Measurements from ENCODE around the gene RDH14. TPM values are rescaled to one million over a fixed set of nuclear protein-coding genes. Genes with fewer than 3 reads are reported as not detected.

RDH14 gene
- total RNA-seq, 1 donor from 2014 or later = 18.3 TPM

DNA sequence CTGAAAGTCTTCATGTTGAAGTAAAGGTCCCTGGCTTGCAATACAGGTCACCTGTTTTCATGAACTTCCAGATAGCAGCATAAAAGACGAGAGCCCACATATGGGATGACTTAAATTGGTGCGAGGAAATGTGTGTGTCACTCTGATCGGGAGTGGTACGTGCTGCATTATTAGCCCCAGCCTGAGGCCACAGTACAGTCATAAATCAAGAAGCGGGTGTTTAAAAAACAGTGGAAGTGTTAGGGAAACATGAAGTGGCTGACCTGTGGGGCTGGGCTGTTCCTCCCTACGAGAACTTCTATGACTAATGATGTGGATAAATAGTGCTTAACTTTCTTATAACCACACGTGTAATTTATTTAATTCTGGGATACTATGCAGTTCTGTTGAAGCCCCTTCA, 24.4 kb downstream of the RDH14 start:
- ATAC-seq = peak in 1 of 2 donors; percentile 34
- intact Hi-C loops (cut with DNase I) = no loop called here
- H3K9me3 ChIP-seq = no peaks in the 10 kb centered on the region
- TF ChIP-seq, protein P1, sequence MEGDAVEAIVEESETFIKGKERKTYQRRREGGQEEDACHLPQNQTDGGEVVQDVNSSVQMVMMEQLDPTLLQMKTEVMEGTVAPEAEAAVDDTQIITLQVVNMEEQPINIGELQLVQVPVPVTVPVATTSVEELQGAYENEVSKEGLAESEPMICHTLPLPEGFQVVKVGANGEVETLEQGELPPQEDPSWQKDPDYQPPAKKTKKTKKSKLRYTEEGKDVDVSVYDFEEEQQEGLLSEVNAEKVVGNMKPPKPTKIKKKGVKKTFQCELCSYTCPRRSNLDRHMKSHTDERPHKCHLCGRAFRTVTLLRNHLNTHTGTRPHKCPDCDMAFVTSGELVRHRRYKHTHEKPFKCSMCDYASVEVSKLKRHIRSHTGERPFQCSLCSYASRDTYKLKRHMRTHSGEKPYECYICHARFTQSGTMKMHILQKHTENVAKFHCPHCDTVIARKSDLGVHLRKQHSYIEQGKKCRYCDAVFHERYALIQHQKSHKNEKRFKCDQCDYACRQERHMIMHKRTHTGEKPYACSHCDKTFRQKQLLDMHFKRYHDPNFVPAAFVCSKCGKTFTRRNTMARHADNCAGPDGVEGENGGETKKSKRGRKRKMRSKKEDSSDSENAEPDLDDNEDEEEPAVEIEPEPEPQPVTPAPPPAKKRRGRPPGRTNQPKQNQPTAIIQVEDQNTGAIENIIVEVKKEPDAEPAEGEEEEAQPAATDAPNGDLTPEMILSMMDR (IDR thresholded peaks at IDR 0.05) = no peak
- H3K4me1 ChIP-seq = no peaks in the 10 kb centered on the region
- no peak for DNase-seq
- no peak overlapping the region for H3K4me3 ChIP-seq
- H3K27ac ChIP-seq = no peak overlapping the region
- no peaks in the 10 kb centered on the region for H3K27me3 ChIP-seq (ENCODE audit: low read depth)
- H3K36me3 ChIP-seq = no peaks in the 10 kb centered on the region

DNA sequence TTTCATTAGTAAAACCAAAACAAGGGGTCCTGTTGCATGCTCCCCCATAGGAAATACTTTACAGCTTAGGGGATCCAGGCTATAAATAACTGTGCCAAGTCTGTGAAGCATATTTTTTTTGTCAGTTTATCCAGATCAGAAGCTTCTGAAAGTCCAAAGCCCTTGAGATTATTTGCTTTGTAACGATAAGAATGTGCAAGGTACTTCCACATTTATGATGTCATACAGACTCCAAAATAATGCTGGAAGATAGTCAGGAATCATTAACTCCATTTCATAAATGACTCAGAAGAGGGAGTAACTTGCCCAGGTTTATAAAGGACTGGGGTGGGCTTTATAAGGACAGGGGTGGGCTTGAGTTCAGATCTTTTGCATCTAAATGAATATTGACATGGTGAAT, 29.3 kb downstream of the RDH14 start:
- H3K9me3 ChIP-seq = no peaks in the 10 kb centered on the region
- H3K27me3 ChIP-seq (ENCODE audit: low read depth) = no peaks in the 10 kb centered on the region
- intact Hi-C loops (cut with DNase I) = no loop called here
- H3K4me3 ChIP-seq = no peak overlapping the region
- peak; percentile 45 to 84 for ATAC-seq
- DNase-seq = no peak
- no peaks in the 10 kb centered on the region for H3K36me3 ChIP-seq
- no peak overlapping the region for H3K27ac ChIP-seq
- TF ChIP-seq, protein P1 (IDR thresholded peaks at IDR 0.05) = no peak
- H3K4me1 ChIP-seq = no peaks in the 10 kb centered on the region

DNA sequence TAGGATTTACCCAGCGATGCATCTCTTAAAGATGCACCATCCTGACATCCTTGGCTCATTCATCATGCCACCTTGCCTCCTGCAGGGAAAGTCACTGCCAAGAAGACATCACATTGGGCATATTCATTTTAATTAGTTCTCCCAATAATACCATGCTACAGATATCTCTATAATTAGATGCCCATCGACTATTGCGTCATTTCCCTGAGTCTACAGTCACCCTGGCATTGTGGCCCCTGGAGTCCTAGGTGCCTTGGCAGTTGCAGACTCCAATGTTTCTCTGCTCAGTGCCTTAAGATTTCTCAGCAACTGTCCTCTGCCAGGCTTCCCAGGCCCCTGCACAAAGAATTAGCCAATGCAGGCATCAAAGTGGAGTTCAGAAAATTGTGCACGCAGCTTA, 32.6 kb downstream of the RDH14 start:
- Histone ChIP-seq H3K9me3 (no peaks in the 10 kb centered on the region), H3K4me3 (no peak overlapping the region), H3K27me3 (ENCODE audit: low read depth) (no peaks in the 10 kb centered on the region), H3K27ac (no peak overlapping the region), H3K36me3 (no peaks in the 10 kb centered on the region), H3K4me1 (no peaks in the 10 kb centered on the region)
- intact Hi-C loops (cut with DNase I) = no loop called here
- DNase-seq (no peak), ATAC-seq (no peak)
- TF ChIP-seq, protein P1 (IDR thresholded peaks at IDR 0.05) = no peak

DNA sequence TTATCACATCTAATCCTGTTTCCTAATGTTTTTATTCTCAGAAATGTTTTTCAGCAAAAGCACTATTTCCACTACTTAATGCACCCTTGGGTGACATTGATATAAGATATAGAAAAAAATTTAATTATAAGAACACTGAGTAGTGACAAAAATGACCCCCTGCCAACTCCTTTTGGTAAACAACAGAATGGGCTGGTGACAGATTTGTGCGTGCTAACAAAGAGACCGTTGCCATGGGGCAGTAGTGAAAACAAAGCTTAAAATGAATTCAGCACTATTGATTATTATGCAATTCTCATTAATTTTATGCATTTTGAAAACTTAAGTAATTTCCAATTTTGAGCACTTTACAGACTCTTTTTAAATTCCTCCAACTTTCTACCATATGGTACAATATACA, 33.1 kb downstream of the RDH14 start:
- no peak overlapping the region for H3K4me3 ChIP-seq
- no peak overlapping the region for H3K27ac ChIP-seq
- intact Hi-C loops (cut with DNase I) = no loop called here
- no peaks in the 10 kb centered on the region for H3K9me3 ChIP-seq
- no peaks in the 10 kb centered on the region for H3K27me3 ChIP-seq (ENCODE audit: low read depth)
- no peaks in the 10 kb centered on the region for H3K36me3 ChIP-seq
- TF ChIP-seq, protein P1 (IDR thresholded peaks at IDR 0.05) = no peak
- DNase-seq = no peak
- H3K4me1 ChIP-seq = no peaks in the 10 kb centered on the region
- no peak for ATAC-seq

DNA sequence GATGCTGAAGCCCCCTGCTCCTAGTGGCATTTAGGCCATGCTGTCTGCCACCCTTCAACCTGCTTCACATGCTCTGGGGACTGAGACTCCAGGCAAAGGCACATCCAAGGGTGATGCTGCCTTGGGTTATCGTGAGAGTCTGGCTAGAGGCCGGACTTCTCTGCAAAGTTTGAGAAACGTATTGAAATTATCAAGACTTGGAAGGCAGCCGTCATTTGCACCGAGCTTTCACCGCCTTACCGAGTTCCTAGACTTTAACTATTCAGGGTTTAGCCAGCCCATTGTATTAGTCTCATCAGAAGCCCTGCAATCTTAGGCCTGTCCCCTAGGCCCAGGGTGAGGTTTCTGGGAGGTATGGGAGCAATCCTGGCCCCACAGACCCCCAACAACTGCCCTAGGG, 34.0 kb downstream of the RDH14 start:
- Histone ChIP-seq H3K4me1 (no peaks in the 10 kb centered on the region), H3K36me3 (no peaks in the 10 kb centered on the region), H3K27me3 (ENCODE audit: low read depth) (no peaks in the 10 kb centered on the region), H3K4me3 (no peak overlapping the region), H3K9me3 (no peaks in the 10 kb centered on the region), H3K27ac (no peak overlapping the region)
- ATAC-seq (no peak), DNase-seq (no peak)
- TF ChIP-seq, protein P1 (IDR thresholded peaks at IDR 0.05) = no peak
- intact Hi-C loops (cut with DNase I) = no loop called here

DNA sequence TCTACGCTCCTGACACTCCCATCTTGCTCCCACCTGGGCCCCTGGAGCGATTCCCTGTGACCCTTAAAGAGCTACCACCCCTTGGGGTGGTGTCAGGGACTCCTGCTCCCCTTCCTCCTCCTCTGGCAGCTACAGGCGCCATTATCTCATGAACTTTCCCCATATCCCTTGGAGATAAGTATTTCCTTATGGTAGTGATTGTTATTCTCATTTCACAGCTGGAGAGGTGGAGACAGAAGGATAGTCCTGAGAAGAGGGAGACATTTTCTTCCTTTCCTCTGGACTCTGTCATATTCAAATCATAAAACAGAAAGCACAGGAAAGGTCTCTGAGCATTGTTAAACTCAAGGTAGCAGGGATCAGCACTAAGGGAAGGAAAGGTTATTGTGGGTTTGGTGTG, 34.6 kb downstream of the RDH14 start:
- no peak for ATAC-seq
- H3K9me3 ChIP-seq = no peaks in the 10 kb centered on the region
- no peak overlapping the region for H3K27ac ChIP-seq
- no peaks in the 10 kb centered on the region for H3K4me1 ChIP-seq
- H3K27me3 ChIP-seq (ENCODE audit: low read depth) = no peaks in the 10 kb centered on the region
- intact Hi-C loops (cut with DNase I) = no loop called here
- no peak for DNase-seq
- H3K4me3 ChIP-seq = no peak overlapping the region
- TF ChIP-seq, protein P1 (IDR thresholded peaks at IDR 0.05) = no peak
- H3K36me3 ChIP-seq = no peaks in the 10 kb centered on the region

Data from lower lobe of right lung (tissue), 2 donors.